Gastrocnemius medialis (tissue), 4 donors: ENCODE measurements around the gene NRDE2.

Experiments used
- POLR2A ChIP-seq, 2 donors: fragments of 450-650 bp; IDR thresholded peaks; one replicate each; pipeline ENCODE4 v1.6.1; 2017; ENCODE audit warnings: antibody characterized with exemption in 2 of 2, mild to moderate bottlenecking in 2 of 2, moderate library complexity in 2 of 2
- TF ChIP-seq, protein P1 (sequence below), 5 experiments: fragments of 450-650 bp in 3 of 5; fragments of 200-600 bp in 2 of 5; sonication (generic) in 2 of 5; IDR thresholded peaks in 4 of 5; conservative IDR thresholded peaks in 1 of 5; 1 replicate in 4 of 5; 2 replicates in 1 of 5; pipeline ENCODE4 v1.5.1; 2016 to 2019; ENCODE audit warnings: antibody characterized with exemption in 5 of 5, mild to moderate bottlenecking in 3 of 5, moderate library complexity in 3 of 5

DNA sequence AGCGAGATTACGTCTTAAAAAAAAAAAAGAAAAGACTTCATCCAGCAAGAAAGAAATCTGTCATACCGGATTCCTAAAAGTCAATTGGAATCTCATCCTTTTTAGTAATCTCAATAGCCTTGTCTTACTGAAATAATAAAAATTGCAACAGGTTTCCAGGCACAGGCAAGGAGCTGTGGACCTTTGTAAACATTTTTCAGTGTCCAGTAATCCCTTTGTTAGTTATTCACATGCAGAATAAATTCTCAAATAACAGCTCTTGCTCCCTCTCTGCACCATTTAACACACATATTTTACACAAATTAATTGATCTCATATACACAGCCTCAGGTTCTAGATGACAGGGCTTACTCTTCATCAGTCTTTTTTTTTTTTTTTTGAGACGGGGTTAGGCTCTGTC is 43.1 kb upstream of the NRDE2 start:
- TF ChIP-seq, protein P1, sequence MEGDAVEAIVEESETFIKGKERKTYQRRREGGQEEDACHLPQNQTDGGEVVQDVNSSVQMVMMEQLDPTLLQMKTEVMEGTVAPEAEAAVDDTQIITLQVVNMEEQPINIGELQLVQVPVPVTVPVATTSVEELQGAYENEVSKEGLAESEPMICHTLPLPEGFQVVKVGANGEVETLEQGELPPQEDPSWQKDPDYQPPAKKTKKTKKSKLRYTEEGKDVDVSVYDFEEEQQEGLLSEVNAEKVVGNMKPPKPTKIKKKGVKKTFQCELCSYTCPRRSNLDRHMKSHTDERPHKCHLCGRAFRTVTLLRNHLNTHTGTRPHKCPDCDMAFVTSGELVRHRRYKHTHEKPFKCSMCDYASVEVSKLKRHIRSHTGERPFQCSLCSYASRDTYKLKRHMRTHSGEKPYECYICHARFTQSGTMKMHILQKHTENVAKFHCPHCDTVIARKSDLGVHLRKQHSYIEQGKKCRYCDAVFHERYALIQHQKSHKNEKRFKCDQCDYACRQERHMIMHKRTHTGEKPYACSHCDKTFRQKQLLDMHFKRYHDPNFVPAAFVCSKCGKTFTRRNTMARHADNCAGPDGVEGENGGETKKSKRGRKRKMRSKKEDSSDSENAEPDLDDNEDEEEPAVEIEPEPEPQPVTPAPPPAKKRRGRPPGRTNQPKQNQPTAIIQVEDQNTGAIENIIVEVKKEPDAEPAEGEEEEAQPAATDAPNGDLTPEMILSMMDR (IDR thresholded peaks at IDR 0.05 in 4 of 5, conservative IDR thresholded peaks at IDR 0.05 in 1 of 5), result no peak
- no peak for TF ChIP-seq POLR2A (IDR thresholded peaks at IDR 0.05)
